NT2/D1 (cell line): ENCODE data around the gene PLXDC2.

Source experiments
- SUZ12 ChIP-seq: IDR thresholded peaks from 2 replicates; pipeline ENCODE4 v1.6.1; 2011; ENCODE audit not compliant: insufficient read length, insufficient read depth; ENCODE audit errors: extremely low read depth
- ZNF274 ChIP-seq: IDR thresholded peaks from 2 replicates; pipeline ENCODE4 v1.6.1; 2011; ENCODE audit warnings: mild to moderate bottlenecking, low read depth, low read length

GRCh38 chr10:20298417-20298816, 482.2 kb downstream of the PLXDC2 start:
- no peak for TF ChIP-seq SUZ12
- no peak for TF ChIP-seq ZNF274
